ENCODE results near the gene KCMF1.

DNA sequence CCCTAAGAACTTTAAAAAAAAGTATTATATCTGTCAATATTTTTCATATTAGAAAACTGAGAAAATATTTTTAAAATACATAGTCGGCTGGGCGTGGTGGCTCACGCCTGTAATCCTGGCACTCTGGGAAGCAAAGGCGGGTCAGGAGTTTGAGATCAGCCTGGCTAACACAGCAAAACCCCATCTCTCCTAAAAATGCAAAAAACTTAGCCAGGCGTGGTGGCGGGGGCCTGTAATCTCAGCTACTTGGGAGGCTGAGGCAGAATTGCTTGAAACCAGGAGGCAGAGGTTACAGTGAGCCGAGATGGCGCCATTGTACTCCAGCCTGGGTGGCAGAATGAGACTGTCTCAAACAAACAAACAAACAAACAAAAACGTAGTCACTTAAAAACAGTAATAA is 5.1 kb upstream of the KCMF1 start:
- TF ChIP-seq EZH2 (IDR thresholded peaks at IDR 0.05; ENCODE audit: borderline replicate concordance): no peak
- TF ChIP-seq, protein P1, sequence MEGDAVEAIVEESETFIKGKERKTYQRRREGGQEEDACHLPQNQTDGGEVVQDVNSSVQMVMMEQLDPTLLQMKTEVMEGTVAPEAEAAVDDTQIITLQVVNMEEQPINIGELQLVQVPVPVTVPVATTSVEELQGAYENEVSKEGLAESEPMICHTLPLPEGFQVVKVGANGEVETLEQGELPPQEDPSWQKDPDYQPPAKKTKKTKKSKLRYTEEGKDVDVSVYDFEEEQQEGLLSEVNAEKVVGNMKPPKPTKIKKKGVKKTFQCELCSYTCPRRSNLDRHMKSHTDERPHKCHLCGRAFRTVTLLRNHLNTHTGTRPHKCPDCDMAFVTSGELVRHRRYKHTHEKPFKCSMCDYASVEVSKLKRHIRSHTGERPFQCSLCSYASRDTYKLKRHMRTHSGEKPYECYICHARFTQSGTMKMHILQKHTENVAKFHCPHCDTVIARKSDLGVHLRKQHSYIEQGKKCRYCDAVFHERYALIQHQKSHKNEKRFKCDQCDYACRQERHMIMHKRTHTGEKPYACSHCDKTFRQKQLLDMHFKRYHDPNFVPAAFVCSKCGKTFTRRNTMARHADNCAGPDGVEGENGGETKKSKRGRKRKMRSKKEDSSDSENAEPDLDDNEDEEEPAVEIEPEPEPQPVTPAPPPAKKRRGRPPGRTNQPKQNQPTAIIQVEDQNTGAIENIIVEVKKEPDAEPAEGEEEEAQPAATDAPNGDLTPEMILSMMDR (IDR thresholded peaks at IDR 0.05; ENCODE audit: poor library complexity): no peak

Data from hepatocyte (in vitro differentiated cells).